GM21528 (cell line): ENCODE measurements around the gene UNC13D.

ENCODE experiments used
- ATAC-seq: cut with Tn5 transposase; IDR thresholded peaks from one replicate; pipeline ENCODE4 v1.9.1; 2021; ENCODE audit warnings: mild to moderate bottlenecking, moderate library complexity; ENCODE audit not compliant: unreplicated experiment, low FRiP score

Gene UNC13D

DNA sequence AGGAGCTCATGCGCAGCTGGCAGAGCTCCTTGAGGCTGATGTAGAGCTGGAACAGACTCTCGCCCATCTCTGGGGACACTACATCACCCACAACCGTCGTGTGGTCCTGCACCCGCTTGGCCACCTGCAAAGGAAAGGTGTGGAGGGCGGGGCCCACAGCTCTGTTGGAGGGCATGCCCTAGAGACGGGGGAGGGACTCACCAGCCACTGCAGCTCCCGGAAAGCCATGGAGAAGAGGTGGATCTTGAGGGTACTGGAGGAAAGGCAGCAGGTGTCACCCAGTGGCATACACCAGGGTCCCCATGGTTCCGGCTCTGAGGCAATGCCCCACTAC is 8.6 kb downstream of the UNC13D start:
- ATAC-seq, result no peak

- no peak for ATAC-seq
These were observed 9.1 kb downstream of the UNC13D start for GRCh38 chr17:75834928-75835653.

DNA sequence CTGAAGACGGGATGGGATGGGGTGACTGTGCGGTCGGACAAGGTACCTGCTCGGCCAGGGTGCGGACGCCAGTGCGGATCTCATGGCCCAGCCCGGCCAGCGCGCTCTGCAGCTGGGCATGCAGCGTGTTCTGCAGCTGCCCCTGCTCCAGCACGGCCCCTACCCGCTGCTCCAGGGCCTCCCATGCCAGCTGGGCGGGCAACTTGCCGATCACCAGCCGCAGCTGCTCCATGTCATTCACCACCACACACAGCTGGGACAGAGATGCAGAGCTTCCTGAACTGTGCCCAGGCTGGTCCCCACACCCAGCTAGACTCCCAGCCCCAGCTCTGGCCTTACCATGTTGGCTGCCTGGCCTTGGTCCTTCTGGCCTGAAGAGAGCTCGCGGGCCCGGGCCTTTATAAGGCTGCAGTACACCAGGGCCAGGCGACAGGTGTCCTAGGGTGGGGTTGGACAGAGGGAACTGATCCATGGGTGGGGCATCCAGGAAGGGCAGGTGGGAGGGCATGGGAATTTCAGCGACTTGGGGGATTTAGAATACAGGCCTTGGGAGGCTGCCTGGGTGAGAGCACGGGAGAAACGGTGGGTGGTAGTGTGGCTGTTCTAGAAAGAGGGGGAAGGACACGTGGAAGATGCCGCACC is 9.8 kb downstream of the UNC13D start:
- no peak for ATAC-seq

DNA sequence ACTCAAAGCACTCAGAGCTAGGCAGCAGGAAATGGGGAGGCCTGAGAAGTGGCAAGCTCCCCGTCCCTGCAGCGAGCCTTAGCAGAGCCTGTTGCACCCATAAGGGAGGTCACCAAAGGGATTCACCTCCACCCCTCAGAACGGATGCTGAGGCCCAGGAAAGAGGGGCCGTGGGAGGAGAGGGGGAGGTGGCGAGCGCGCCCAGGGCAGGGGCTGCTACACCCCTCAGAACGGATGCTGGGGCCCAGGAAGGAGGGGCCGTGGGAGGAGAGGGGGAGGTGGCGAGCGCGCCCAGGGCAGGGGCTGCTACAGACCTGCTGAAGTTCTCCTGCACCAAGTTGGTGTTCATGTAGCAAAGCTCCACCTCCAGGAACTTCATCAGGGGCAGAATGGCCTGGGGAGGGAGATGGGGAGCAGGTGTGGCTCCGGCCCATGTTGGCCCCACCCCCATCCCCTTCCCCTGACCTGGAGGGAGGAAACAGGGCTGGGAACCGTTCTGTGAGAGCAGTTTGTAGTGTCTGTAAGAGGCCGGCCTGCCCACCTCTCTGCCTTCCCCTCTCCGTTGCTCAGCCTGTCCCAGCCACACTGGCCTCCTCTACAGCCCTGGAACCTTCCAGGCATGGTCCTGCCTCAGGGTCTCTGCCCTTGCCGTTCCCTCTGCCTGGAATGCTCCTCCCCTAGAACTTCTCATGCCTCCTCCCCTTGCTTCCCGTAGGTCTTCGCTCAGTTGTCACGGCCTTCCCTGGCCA is 11.4 kb downstream of the UNC13D start:
- no peak for ATAC-seq

- ATAC-seq, result no peak
These were observed 12.0 kb downstream of the UNC13D start for GRCh38 chr17:75832164-75832651.

DNA sequence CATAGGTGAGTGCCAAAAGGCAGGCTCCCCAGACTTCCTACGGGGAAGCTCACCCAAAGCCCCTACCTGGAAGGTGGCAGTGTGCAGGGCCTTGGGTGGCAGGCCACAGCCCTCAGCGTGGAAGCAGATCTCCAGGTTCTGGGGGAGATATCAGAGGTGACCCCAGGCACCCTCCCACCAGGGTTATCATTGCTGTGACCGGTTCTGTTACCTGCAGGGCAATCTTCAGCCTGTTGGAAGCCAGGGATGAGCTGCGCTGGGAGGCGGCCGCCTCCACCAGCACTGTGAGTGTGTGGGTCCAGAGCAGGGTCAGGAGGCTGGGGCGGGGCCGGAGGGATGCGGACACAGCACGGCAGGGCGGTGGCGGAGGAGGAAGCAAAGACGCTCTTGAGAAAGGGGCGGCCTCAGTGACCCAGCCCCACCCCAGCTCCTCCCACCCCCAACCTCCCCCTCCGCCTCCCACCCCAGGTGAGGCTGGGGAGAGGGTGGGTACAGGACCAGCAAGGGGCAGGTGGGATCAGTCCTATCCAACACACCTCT is 13.1 kb downstream of the UNC13D start:
- no peak for ATAC-seq

DNA sequence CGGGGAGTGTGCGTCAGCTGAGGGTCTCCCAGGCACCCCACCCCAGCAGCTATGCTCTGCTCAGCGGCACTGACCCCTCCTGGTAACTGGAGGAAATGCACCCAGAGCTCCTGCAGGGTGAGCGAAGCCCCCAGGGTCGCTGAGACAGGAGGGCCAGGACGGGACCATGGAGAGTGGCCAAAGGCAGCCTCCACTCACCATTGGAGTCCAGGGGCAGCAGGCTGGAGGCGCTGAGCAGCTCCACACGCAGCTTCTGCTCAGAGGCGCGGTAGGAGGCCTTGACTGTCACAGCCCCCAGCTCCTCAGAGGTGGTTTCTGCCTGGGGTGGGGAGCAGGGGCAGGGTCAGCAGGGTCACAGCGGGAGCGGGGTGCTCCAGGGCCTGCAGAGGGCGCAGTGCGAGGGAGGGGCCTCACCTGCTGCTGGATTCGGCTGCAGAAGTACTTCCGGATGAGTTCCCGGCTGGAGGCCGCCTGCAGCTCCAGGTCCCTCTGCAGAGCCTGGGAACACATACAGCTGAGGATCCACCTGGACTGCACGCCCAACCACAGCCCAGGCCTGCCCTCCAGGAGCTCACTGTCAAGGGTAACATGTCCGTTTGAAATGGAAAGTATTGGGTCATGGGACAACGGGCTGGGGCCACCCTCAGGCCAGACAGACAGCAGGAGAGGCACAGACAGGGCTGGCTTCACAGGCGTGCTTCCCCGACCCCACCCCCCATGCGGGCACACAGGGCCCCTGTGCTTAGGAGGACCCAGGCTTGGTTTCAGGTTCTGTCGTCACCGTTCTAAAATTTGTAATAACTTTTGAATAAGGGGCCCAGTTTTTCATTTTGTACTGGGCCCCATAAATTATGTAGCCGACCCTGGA is 13.8 kb downstream of the UNC13D start:
- no peak for ATAC-seq

- no peak for ATAC-seq
These were observed 14.5 kb downstream of the UNC13D start for GRCh38 chr17:75829747-75830146.

DNA sequence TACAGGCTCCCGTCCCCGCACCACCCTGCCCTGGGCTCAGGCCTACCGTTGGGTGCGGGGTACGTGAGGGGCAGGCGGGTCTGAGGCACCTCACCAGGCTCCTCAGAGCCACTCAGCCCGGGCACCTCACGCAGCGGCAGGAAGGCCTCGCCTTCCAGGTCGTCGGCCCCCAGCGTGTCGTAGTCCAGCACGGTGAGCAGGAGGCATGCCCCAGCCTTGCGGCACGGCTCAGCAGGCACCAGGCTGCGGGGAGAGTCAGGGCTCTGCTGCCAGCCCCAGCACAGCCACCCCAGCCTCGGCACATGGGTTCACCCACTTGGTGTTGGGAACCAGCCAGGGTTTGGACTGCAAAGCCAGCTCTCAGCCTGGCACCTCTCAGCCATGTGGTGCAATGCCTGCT is 15.5 kb downstream of the UNC13D start:
- ATAC-seq, result no peak

GRCh38 chr17:75828076-75828400 is 16.2 kb downstream of the UNC13D start:
- ATAC-seq, result no peak

DNA sequence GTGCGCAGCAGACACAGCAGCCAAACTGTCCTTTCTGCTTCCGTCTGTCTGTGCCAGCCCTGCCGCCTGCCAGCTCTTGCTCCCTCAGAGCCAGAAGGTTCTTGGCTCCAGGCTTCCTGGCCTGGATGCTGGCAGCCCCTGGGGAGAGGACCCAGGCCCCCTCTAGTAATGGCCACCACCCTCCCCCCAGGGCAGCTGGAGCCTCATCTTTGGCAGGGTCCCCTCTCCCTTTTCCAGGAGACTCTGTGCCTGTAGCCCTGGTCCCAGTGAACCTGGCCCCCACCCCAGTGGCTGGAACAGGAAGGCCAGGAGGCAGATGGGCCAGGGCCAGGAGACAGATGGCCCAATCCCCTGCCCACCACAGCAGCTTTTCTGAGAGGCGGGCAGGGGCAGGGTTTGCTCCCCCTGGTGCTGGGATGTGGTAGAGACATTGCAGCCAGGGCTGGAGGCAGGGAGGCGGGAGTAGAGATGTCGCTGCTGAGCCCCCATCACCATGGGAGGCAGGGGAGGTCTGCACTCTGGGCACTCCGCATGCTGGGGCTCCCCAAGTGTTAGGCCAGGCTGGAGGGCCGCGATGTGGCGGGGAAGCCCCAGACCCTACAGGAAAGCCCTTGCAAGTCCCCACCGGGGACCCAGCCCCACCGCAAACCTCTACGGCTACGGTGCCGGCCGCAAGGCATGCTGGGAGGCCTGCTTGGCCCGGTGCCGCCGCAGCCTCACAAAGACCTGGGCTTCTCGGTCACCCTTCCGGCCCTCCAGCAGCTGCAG is 16.7 kb downstream of the UNC13D start:
- no peak for ATAC-seq

GRCh38 chr17:75826561-75827307 is 17.5 kb downstream of the UNC13D start:
- ATAC-seq, result no peak

DNA sequence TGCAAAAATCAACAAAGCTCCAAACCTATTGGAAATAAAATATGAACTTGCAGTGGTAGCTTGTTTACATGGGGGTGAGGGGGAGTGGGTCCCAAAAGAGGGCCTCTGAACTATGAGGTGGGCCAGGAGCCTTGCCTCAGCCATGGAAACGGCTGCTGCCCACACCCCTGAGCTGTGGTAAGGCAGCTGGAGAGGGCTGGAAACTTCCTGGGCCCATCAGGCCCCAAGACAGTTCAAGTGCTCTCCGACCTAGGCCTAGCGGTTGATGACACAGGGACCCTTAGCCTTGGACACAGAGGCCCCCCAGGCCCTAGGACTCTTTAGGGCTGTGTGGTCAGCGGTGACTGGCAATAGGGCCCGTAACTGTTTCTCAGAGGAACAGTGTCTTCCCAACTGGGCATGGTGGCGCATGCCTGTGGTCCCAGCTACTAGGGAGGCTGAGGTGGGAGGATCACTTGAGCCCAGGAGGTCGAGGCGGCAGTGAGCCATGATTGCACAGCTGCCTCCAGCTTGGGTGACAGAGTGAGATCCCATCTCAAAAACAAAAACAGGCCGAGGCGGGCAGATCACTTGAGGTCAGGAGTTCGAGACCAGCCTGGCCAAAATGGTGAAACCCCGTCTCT is 18.3 kb downstream of the UNC13D start:
- no peak for ATAC-seq

DNA sequence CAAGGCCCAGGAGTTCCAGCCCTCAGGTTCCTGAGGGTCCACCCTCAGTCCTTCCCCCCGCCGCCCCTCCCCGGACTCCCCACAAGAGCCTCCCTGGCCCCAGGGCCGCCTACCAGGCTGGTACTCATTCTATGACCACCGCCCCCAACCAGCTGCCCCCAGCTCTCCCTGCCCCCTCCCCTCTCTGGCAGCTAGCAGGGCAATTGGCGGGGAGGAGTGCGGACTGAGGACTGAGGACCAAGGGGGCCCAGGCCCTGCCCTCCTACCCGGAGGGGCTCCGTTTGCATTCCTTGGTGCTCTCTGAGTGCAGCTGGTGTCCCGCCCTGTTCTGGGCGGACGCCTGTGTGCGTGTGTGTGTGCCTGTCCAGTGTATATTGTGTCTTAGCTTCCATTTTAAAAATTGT is 19.1 kb downstream of the UNC13D start:
- no peak for ATAC-seq

GRCh38 chr17:75824666-75825065 is 19.5 kb downstream of the UNC13D start:
- ATAC-seq, result no peak

- no peak for ATAC-seq
These were observed 20.1 kb downstream of the UNC13D start for GRCh38 chr17:75824050-75824552.

DNA sequence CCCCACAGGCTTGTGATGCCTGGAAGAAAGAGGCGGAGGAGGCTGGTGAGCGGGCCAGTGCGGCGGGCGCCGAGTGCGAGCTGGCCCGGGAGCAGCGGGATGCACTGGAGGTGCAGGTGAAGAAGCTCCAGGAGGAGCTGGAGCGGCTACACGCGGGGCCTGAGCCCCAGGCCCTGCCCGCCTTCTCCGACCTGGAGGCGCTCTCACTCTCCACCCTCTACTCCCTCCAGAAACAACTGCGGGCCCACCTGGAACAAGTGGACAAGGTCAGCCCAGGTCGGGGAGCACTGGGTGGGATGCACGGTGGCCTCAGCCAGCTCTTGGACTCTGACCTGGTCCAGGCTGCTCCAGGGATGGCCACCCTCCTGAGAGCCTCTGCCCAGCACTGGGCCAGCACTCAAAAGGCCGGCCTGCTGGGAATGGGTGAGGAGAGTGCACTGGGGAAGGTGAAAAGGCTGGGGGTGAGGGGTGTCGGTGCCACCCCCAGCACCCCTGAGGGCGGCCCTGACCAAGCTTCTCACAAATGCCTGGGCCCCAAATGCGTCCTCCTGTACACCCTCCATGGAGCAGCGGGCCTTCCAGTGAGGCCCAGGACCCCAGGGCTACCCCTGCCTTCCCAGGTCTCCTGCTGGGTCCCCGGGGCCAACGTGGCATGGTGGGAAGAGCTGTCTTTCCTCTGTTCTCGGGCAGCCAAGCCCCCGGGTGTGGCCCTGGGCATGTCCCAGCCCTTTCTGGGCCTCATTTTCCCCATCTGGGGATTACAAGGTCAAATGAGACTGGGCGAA is 20.8 kb downstream of the UNC13D start:
- no peak for ATAC-seq

GRCh38 chr17:75822800-75823166 is 21.4 kb downstream of the UNC13D start:
- ATAC-seq, result no peak
